ENCODE measurements around the gene TRMU.
A peak's percentile ranks its signal among the peaks of the same experiment; 100 is the strongest.

Gene TRMU

GRCh38 chr22:46336119-46337078 lies 885 bp downstream of the TRMU start:
- DNase-seq (ENCODE audit: low read depth) = no peak

GRCh38 chr22:46337870-46338269 lies 2.4 kb downstream of the TRMU start:
- no peak for DNase-seq (ENCODE audit: low read depth)

- DNase-seq (ENCODE audit: low read depth) = no peak
Measured at GRCh38 chr22:46338636-46339035, 3.1 kb downstream of the TRMU start.

GRCh38 chr22:46339956-46340355 lies 4.4 kb downstream of the TRMU start:
- no peak for DNase-seq (ENCODE audit: low read depth)

GRCh38 chr22:46340676-46341075 lies 5.2 kb downstream of the TRMU start:
- no peak for DNase-seq (ENCODE audit: low read depth)

- no peak for DNase-seq (ENCODE audit: low read depth)
Measured at GRCh38 chr22:46346680-46347405, 11.3 kb downstream of the TRMU start.

- DNase-seq (ENCODE audit: low read depth) = no peak
Measured at GRCh38 chr22:46347646-46348045, 12.1 kb downstream of the TRMU start.

- DNase-seq (ENCODE audit: low read depth) = no peak
Measured at GRCh38 chr22:46348099-46348695, 12.7 kb downstream of the TRMU start.

GRCh38 chr22:46349238-46349637 lies 13.7 kb downstream of the TRMU start:
- DNase-seq (ENCODE audit: low read depth) = no peak

- DNase-seq (ENCODE audit: low read depth) = no peak
Measured at GRCh38 chr22:46349681-46350080, 14.2 kb downstream of the TRMU start.

GRCh38 chr22:46350121-46350520 lies 14.6 kb downstream of the TRMU start:
- no peak for DNase-seq (ENCODE audit: low read depth)

GRCh38 chr22:46350646-46351045 lies 15.1 kb downstream of the TRMU start:
- no peak for DNase-seq (ENCODE audit: low read depth)

- no peak for DNase-seq (ENCODE audit: low read depth)
Measured at GRCh38 chr22:46351131-46351735, 15.7 kb downstream of the TRMU start.

- no peak for DNase-seq (ENCODE audit: low read depth)
Measured at GRCh38 chr22:46351767-46352166, 16.3 kb downstream of the TRMU start.

- DNase-seq (ENCODE audit: low read depth) = no peak
Measured at GRCh38 chr22:46352276-46352675, 16.8 kb downstream of the TRMU start.

- DNase-seq (ENCODE audit: low read depth) = no peak
Measured at GRCh38 chr22:46352691-46353386, 17.3 kb downstream of the TRMU start.

- DNase-seq (ENCODE audit: low read depth) = no peak
Measured at GRCh38 chr22:46353483-46354105, 18.1 kb downstream of the TRMU start.

GRCh38 chr22:46354176-46354992 lies 18.9 kb downstream of the TRMU start:
- DNase-seq (ENCODE audit: low read depth) = no peak

- no peak for DNase-seq (ENCODE audit: low read depth)
Measured at GRCh38 chr22:46354993-46355305, 19.4 kb downstream of the TRMU start.

- DNase-seq (ENCODE audit: low read depth) = peak; percentile 31
Measured at GRCh38 chr22:46355369-46355995, 20.0 kb downstream of the TRMU start.

Measured in T follicular helper cell (primary cell).